B cell (primary cell): ENCODE measurements around the gene RIC8A. TPM values are rescaled to one million over a fixed set of nuclear protein-coding genes. Genes with fewer than 3 reads are reported as not detected.

Experiments
- ATAC-seq: fragments of 200-7000 bp; cut with Tn5 transposase; one replicate; pipeline ENCODE4 v1.10.0; 2021; ENCODE audit warnings: low read depth, mild to moderate bottlenecking, moderate number of reproducible peaks, moderate library complexity
- CTCF ChIA-PET: fragments of 350-600 bp; sonication (Branson Sonifier 250); formaldehyde crosslinking; loops from one replicate; lab custom pipeline; 2021; ENCODE audit warnings: antibody characterized with exemption, inconsistent platforms; lab: Charles Lee
- POLR2A ChIA-PET: fragments of 350-600 bp; sonication (Branson Sonifier 250); formaldehyde crosslinking; loops from one replicate; lab custom pipeline; 2021; ENCODE audit warnings: antibody characterized with exemption; lab: Charles Lee
- DNase-seq: peaks from one replicate; pipeline ENCODE4 v3.0.0; 2013
- H2AFZ ChIP-seq: 2 replicates; pipeline ENCODE4 v1.6.1; 2012; ENCODE audit warnings: mild to moderate bottlenecking, low read depth, low read length; ENCODE audit not compliant: insufficient read depth, poor library complexity, severe bottlenecking
- H3K27ac ChIP-seq, 2 donors: 1 replicate in 1 of 2; 2 replicates in 1 of 2; pipeline ENCODE4 v1.5.1; 2012 to 2013; ENCODE audit warnings: low read length in 2 of 2, mild to moderate bottlenecking in 2 of 2, moderate library complexity in 1 of 2
- H3K27me3 ChIP-seq, 4 experiments: fragments of 200-600 bp in 1 of 4; sonication (generic) in 1 of 4; replicated peaks in 1 of 4; 1 replicate in 2 of 4; 2 replicates in 2 of 4; pipeline versions ENCODE4 v1.6.1 to v1.7.0; 2013 to 2016; ENCODE audit warnings: low read length in 3 of 4, mild to moderate bottlenecking in 2 of 4, mixed read lengths in 1 of 4, moderate library complexity in 1 of 4; ENCODE audit not compliant: insufficient read depth in 4 of 4, control insufficient read depth in 3 of 4; ENCODE audit errors: control extremely low read depth in 1 of 4
- H3K36me3 ChIP-seq, 2 experiments: replicated peaks in 1 of 2; 1 replicate in 1 of 2; 2 replicates in 1 of 2; pipeline versions ENCODE4 v1.6.1 to v1.7.1; 2013; ENCODE audit warnings: low read length in 1 of 2; ENCODE audit not compliant: insufficient read depth in 2 of 2, control insufficient read depth in 1 of 2; ENCODE audit errors: control extremely low read depth in 1 of 2, extremely low read depth in 1 of 2
- H3K4me1 ChIP-seq, 2 donors: fragments of 200-600 bp in 1 of 2; sonication (generic) in 1 of 2; 1 replicate in 1 of 2; 2 replicates in 1 of 2; pipeline versions ENCODE4 v1.5.1 to v1.6.1; 2013 to 2017; ENCODE audit warnings: low read length in 2 of 2; ENCODE audit not compliant: control insufficient read depth in 2 of 2, insufficient read depth in 2 of 2
- H3K4me2 ChIP-seq: replicated peaks from 2 replicates; pipeline ENCODE3; 2012; ENCODE audit warnings: mild to moderate bottlenecking, low read depth, low read length; ENCODE audit not compliant: poor library complexity, severe bottlenecking
- H3K4me3 ChIP-seq, 5 experiments: fragments of 200-600 bp in 1 of 5; sonication (generic) in 1 of 5; 1 replicate in 3 of 5; 2 replicates in 2 of 5; pipeline versions ENCODE4 v1.5.1 to v1.7.0; 2011 to 2016; ENCODE audit warnings: low read length in 4 of 5, mild to moderate bottlenecking in 4 of 5, low read depth in 2 of 5, control low read depth in 1 of 5, moderate library complexity in 1 of 5; ENCODE audit not compliant: insufficient read depth in 1 of 5; ENCODE audit errors: control extremely low read depth in 1 of 5, extremely low read depth in 1 of 5
- H3K79me2 ChIP-seq: fragments of 200-600 bp; sonication (generic); one replicate; pipeline ENCODE4 v1.6.0; 2016; ENCODE audit warnings: low read length; ENCODE audit not compliant: control insufficient read depth, insufficient read depth
- H3K9ac ChIP-seq: fragments of 200-600 bp; sonication (generic); 2 replicates; pipeline ENCODE4 v1.6.1; 2017; ENCODE audit warnings: mild to moderate bottlenecking, low read length, moderate library complexity
- H3K9me3 ChIP-seq, 3 donors: one replicate each; pipeline versions ENCODE4 v1.6.1 to v1.7.1; 2013; ENCODE audit warnings: low read length in 2 of 3; ENCODE audit not compliant: control insufficient read depth in 2 of 3, insufficient read depth in 1 of 3; ENCODE audit errors: control extremely low read depth in 1 of 3
- H4K20me1 ChIP-seq: 2 replicates; pipeline ENCODE4 v1.6.0; 2012; ENCODE audit warnings: mild to moderate bottlenecking, low read length; ENCODE audit not compliant: insufficient read depth, control insufficient read depth, poor library complexity, severe bottlenecking
- H3K27ac Mint-ChIP-seq: one replicate; pipeline ENCODE4 v1.8.0; 2021; ENCODE audit warnings: mixed read lengths
- H3K27me3 Mint-ChIP-seq: one replicate; pipeline ENCODE4 v1.8.0; 2021; ENCODE audit warnings: mixed read lengths
- H3K4me1 Mint-ChIP-seq: one replicate; pipeline ENCODE4 v1.8.0; 2021; ENCODE audit warnings: mixed read lengths
- H3K4me3 Mint-ChIP-seq: one replicate; pipeline ENCODE4 v1.8.0; 2021; ENCODE audit warnings: mixed read lengths
- H3K9me3 Mint-ChIP-seq: one replicate; pipeline ENCODE4 v1.8.0; 2022; ENCODE audit warnings: mixed read lengths; ENCODE audit not compliant: insufficient read depth
- CTCF ChIP-seq: fragments of 200-600 bp; IDR thresholded peaks from one replicate; pipeline ENCODE4 v1.8.0; 2022; ENCODE audit warnings: antibody characterized with exemption, mild to moderate bottlenecking
- EZH2 ChIP-seq: IDR thresholded peaks from 2 replicates; pipeline ENCODE4 v1.6.1; 2012; ENCODE audit warnings: borderline replicate concordance, low read depth, mild to moderate bottlenecking, moderate library complexity, low read length; ENCODE audit not compliant: insufficient read depth, poor library complexity, severe bottlenecking
- WGBS: methylation state at CpG from one replicate; pipeline ENCODE4 v1.1.5; 2013; ENCODE audit warnings: missing lambda C conversion rate; ENCODE audit not compliant: insufficient coverage; 5-methylcytosine and 5-hydroxymethylcytosine counted together
- intact Hi-C: fragments of 100-400 bp; cut with micrococcal nuclease; formaldehyde crosslinking; loops from one replicate; pipeline ENCODE4 v1.10.0; 2022
- polyA plus RNA-seq: library from polyadenylated mRNA; depleted of rRNA; stranded (reverse); fragments of >200 nt; gene quantifications from 2 replicates; pipeline ENCODE4 v1.2.3, GENCODE V29; 2012
- total RNA-seq, 2 donors: library from RNA; stranded (reverse); fragments of 120-200 nt in 1 of 2; gene quantifications; 1 replicate in 1 of 2; 2 replicates in 1 of 2; pipeline versions ENCODE4 v1.2.3 to v1.2.4, GENCODE V29; 2013 to 2022

RIC8A gene
- total and polyA plus RNA-seq, 2 donors (not counting 1 experiment from before 2014, with no cell fraction given) = 100 to 102 TPM

GRCh38 chr11:216081-216974, 8.8 kb downstream of the RIC8A start:
- no peaks in the 10 kb centered on the region for H3K27me3 Mint-ChIP-seq
- H3K4me3 ChIP-seq = no peak overlapping the region
- ChIA-PET POLR2A (interaction anchor here (0.7 kb wide), 1 partner anchor 9 kb away, joined by 3 read pairs; the partner anchor contains the start of genes BET1L and RIC8A), CTCF (interaction anchor here (0.8 to 1.1 kb wide), 2 partner anchors 114 to 152 kb away, joined by 3 read pairs; no protein-coding TSS in a partner anchor)
- no peaks in the 10 kb centered on the region for H3K4me1 ChIP-seq
- H3K9me3 ChIP-seq = no peaks in the 10 kb centered on the region
- intact Hi-C loops = no loop called here
- H3K4me2 ChIP-seq = no peak overlapping the region
- TF ChIP-seq CTCF (no peak), EZH2 (no peak)
- 91% methylated on average over 9 of the region's 11 CpGs for WGBS
- DNase-seq (no peak), ATAC-seq (no peak)
- H3K27ac ChIP-seq = no peak overlapping the region
- no peak overlapping the region for H2AFZ ChIP-seq
- peaks cover 0 to 52% of the 10 kb centered on the region in 2 experiments for H3K36me3 ChIP-seq
- H3K27me3 ChIP-seq = no peaks in the 10 kb centered on the region
- peaks cover 2% of the 10 kb centered on the region for H3K4me1 Mint-ChIP-seq
- H3K4me3 Mint-ChIP-seq = no peak overlapping the region
- H3K9me3 Mint-ChIP-seq = no peaks in the 10 kb centered on the region
- peaks cover 3% of the 10 kb centered on the region for H3K79me2 ChIP-seq
- H3K9ac ChIP-seq = no peak overlapping the region
- peak overlapping the region; percentile 53 for H3K27ac Mint-ChIP-seq
- peaks cover 20% of the 10 kb centered on the region for H4K20me1 ChIP-seq

GRCh38 chr11:217704-218103, 10.2 kb downstream of the RIC8A start:
- Histone ChIP-seq H3K4me3 (no peak overlapping the region), H3K79me2 (peaks cover 3% of the 10 kb centered on the region), H3K4me2 (no peak overlapping the region), H2AFZ (no peak overlapping the region), H3K9ac (no peak overlapping the region), H3K36me3 (peaks cover 0 to 44% of the 10 kb centered on the region in 2 experiments), H3K4me1 (no peaks in the 10 kb centered on the region), H3K27ac (no peak overlapping the region), H3K27me3 (no peaks in the 10 kb centered on the region), H3K9me3 (no peaks in the 10 kb centered on the region), H4K20me1 (peaks cover 8% of the 10 kb centered on the region)
- CTCF ChIA-PET = interaction anchor here (1.0 kb wide), 1 partner anchor 33 kb away, joined by 3 read pairs; no protein-coding TSS in a partner anchor
- intact Hi-C loops = no loop called here
- ATAC-seq (no peak), DNase-seq (no peak)
- Mint-ChIP-seq H3K27me3 (no peaks in the 10 kb centered on the region), H3K4me3 (no peak overlapping the region), H3K4me1 (no peaks in the 10 kb centered on the region), H3K9me3 (no peaks in the 10 kb centered on the region), H3K27ac (no peak overlapping the region)
- POLR2A ChIA-PET = no interaction called here
- 84% methylated on average over 2 of the region's 3 CpGs for WGBS
- TF ChIP-seq EZH2 (no peak), CTCF (no peak)
